Measurements from ENCODE around the gene IL17RA.

- TF ChIP-seq POLR2AphosphoS5 (IDR thresholded peaks at IDR 0.05; ENCODE audit: low read depth, low read length), result no peak
- TF ChIP-seq CTCF (IDR thresholded peaks at IDR 0.05), result no peak
- no peak for TF ChIP-seq TCF7L2 (IDR thresholded peaks at IDR 0.05; ENCODE audit: low read depth, low read length)
- no peak for TF ChIP-seq REST (IDR thresholded peaks at IDR 0.05; ENCODE audit: insufficient read depth in 1 of 2, low read depth in 2 of 2, low read length in 1 of 2)
- TF ChIP-seq SIN3A (IDR thresholded peaks at IDR 0.05; ENCODE audit: borderline replicate concordance, insufficient read depth, low read depth, low read length), result no peak
Observed at GRCh38 chr22:17056058-17056457, 28.7 kb upstream of the IL17RA start.

Measured in Panc1 (cell line).